GM19099 (cell line): ENCODE data around the gene COL18A1.

ENCODE experiments used
- POLR2A ChIP-seq: IDR thresholded peaks from 3 replicates; pipeline ENCODE4 v1.6.1; 2011; ENCODE audit warnings: low read depth; ENCODE audit not compliant: insufficient read length; ENCODE audit errors: extremely low read depth

Gene COL18A1

DNA sequence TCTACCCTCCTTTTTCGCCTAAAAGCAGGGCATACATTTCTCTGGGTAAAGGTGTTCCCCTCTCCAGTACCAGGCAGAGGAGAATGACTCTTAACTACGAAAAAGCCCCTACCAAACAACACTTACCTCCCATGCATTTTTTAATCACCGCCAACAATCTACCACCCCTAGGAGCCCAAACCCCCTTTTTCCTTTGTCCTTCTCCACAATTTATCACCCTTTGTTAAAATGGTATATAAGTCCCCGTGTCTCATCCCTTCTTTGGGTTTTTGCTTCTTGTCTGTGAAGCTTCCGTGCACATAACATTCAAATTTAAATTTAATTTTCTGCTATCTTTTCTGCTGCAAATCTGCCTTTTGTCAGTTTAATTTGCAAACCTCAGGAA lies 27.6 kb upstream of the COL18A1 start:
- no peak for TF ChIP-seq POLR2A

DNA sequence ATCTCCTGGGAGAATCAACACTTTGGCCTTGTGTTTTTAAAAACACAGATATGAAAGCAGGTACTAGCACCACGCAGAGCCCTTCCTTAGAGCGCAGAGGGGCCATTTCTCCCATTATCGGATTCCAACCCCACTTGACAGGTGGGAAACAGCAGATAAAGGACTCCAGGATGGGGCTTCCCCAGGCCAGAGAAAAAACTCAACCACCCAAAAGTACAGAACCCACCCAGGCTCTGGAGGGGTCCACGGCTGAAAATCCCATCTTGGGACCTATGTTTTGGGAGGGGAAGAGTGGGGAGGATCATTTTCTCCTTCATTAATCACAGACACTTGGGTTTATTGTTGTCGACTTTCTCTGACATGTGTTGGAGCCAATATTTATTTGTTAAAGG lies 27.1 kb upstream of the COL18A1 start:
- no peak for TF ChIP-seq POLR2A

DNA sequence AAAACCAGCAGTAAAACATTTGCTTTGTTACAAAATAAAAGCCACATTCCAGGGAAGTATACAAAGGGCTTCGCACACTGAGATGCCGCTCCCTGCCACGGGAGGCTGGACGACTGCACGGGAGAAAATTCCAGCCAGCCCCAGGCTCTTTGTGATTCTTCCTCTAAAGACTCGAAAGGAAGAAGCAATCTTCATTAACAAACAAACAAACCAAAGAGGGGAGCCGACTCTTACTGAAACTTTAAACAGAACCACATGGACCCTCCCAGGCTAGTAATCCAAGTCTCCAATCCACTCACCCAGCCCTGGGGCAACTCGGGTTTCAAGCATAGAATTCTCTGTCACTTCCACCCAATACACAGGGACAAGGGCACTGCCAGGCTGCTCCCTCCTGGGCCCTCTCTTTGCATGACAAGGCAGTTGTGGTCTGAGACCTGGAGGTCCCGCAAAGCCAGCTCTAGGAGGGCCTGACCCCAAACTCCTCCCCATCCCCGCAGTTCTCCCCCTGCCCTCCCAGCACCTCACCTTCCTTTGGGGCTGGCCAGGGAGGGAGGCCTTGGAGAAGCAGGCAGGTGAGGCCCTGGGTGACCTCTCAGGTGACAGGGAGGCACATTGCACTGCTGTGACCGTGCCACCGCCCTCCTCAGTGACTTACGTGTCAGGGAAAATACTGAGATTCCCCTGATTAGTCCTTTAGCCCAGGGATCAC lies 26.6 kb upstream of the COL18A1 start:
- TF ChIP-seq POLR2A: no peak

DNA sequence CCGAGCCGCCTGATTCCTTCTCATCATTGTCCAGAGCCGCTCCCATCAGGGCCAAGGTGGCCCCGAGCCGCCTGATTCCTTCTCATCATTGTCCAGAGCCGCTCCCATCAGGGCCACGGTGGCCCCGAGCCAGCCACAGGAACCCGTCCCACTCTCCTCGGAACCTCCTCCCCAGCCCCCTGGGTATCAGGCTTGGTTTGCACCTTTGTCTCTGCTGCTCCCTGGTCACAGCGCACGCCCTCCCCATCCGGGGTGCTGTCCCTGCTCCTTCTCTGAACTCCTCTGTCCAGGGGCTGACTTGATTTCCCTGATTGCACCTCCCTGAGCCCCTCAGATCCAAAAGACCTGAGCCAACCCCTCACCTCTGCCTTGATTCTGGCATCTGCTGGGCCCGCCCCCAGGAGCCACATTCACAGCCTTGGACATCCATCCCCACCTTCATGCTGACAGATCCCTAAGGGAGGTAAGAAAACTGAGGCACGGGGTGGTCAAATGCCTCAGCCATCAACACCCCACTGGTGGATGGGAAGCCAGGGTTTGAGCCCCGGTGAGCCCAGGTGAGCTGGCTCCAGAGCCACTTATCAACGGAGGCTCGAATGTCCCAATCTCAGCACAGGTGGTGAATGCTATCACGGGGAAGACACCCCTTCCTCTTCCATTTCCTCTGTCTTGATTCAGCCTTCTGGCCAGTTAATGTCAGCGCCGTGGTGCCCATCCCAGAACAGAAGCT lies 25.6 kb upstream of the COL18A1 start:
- no peak for TF ChIP-seq POLR2A

DNA sequence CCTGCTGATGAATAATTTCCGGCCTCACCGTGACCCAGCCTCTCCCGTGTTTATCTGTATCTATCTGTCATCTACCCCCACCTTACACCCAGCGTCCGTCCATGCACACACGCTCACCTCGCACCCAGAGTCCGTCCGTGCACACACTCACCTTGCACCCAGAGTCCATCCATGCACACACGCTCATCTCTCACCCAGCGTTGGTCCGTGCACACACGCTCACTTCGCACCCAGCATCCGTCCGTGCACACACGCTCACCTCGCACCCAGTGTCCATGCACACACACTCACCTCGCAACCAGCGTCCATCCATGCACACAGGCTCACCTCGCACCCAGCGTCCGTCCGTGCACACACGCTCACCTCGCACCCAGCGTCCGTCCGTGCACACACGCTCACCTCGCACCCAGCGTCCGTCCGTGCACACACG lies 25.0 kb upstream of the COL18A1 start:
- TF ChIP-seq POLR2A: no peak

DNA sequence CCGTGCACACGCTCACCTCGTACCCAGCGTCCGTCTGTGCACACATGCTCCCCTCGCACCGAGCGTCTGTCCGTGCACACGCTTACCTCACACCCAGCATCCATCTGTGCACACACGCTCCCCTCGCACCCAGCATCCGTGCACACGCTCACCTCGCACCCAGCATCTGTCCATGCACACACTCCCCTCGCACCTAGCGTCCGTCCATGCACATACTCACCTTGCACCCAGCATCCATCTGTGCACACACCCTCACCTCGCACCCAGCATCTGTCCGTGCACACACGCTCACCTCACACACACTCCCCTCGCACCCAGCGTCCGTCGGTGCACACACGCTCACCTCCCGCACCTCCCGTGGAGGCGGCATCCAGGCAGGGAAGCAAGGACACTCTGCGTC lies 24.4 kb upstream of the COL18A1 start:
- TF ChIP-seq POLR2A: no peak

DNA sequence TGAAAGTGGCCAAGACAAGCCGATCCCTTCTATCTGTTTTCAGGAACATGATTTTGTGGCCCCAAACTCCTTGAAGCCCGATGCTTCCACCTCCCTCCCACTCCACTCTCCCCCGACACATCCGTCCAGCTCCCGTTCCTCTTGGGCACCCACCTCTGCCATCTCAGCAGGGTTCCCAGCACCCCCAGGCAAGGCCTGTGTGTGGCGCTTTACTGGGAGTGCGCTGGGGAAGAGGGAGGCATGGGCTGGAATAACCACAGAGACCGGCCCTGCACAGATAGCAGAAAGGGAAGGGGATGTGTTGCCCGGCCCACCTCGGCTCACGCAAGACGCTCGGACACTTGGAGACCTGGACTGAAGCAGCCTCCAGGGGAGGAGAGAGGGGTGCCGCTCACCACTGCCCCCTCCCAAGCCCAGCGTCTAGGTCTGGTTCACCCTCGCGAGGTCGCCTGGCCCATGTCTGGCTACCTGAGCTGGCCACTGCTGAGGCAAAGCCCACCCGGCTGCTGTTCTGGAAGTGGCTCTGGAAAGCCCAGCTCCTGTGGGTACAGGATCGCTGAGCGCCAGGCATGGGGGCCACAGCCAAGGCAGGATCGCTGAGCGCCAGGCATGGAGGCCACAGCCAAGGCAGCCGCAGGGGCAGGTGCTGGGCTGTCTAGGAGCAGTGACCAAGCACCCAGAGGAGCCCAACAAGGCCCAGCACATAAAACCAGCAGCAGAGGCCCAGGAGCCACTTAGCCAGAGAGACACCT lies 23.8 kb upstream of the COL18A1 start:
- no peak for TF ChIP-seq POLR2A

DNA sequence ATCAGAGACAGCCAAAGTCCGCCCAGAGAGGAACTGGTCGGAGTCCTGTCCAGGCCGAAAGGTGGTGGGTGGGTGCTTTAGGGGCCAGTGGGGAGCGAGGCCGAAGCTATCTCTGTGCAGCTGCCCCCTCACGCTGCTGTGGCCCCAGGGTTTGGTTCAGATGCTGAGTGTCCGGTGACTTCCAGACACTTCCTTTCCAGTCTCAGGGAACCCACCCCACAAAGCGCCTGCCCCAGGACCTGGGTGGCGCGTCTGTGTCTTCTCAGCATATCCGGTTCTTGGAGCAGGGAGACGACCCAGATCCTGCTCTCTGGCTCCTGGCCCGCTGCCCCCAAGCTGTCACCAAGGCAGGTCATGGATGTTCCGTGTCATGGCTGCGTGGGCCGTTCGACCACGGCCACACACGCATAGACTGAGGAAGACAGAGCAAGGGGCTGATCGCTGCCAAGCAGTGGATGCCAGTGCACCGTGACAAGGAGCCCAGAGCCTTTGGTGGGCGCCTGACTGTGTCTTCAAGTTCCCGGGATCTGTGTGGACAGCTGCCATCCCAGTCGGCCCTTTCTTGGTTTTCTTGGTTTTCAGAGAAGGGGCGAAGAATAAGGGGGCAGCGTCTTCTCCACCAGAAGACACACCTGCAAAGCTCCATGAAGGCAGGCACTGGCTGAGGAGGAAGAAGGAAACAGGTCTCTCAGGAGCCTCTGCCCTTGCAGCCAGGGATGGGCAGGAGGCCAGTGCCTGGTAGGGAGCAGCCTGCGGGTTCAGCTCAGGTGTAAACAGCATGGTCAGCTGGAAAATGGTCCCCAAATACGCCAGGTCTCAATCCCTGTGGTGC lies 22.9 kb upstream of the COL18A1 start:
- TF ChIP-seq POLR2A: no peak

DNA sequence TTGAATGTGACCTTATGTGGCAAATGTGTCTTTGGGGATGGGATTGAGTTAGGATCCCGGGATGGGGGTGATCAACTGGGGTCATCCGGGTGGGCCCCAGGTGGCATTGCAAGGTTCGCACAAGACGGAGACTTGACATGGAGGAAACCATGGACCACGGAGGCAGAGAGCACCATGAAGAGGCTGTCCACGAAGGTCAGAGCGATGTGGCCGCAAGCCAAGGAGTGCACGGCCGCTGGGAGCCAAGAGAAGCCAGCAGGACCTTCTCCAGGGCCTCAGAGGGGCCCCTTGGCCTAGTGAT lies 22.3 kb upstream of the COL18A1 start:
- no peak for TF ChIP-seq POLR2A

DNA sequence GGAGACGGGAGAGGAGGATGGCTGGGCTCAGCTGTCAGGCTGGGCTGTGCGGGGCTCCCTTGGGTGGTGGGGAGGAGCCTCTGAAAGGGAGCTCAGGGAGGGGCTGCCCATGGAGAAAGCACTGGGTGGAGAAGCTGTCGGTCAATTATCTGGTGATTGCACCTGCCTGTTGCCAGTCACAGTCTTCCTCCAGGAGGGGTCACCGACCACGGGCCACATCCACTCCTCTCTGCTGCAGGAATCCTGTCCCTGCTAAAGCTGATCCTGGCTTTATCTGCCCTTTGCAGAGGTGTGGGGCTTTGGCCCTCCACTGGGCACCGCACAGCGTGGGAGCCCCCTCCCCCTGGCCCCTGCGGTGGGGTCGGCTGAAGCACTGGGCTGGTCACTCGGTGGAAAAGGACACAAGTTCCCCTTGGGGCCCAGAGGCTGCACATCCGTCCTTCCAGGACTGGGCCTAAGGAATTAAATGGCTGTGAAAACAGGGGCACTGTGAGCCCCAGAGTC lies 21.8 kb upstream of the COL18A1 start:
- no peak for TF ChIP-seq POLR2A

DNA sequence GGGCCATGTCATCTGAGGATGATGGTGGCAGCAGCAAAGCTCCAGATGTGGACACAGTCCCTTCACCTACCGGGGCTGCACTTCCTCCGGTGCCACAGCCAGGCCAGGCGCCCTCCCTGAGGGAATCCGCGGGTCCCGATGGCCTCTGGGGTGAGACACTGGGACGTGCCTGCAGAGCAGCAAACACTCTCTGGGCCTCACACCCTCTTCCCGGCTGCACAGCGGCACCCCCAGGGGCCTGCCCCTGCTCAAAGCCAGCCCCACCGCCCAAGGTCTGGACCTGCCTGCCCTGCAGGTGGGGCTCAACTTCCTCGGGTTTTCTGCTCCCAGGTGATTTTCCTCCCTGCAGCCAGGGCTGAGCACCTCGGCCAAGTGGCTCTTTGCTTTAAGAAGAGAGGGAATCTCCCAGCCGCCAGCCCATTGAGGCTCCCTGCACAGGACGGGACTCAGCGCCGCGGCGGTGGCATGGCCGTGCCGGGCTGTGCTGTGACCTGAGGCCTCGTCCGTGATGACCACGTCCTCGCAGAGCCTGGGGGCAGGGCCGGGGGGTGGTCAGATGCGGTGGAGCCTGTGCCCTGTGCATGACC lies 21.3 kb upstream of the COL18A1 start:
- no peak for TF ChIP-seq POLR2A

DNA sequence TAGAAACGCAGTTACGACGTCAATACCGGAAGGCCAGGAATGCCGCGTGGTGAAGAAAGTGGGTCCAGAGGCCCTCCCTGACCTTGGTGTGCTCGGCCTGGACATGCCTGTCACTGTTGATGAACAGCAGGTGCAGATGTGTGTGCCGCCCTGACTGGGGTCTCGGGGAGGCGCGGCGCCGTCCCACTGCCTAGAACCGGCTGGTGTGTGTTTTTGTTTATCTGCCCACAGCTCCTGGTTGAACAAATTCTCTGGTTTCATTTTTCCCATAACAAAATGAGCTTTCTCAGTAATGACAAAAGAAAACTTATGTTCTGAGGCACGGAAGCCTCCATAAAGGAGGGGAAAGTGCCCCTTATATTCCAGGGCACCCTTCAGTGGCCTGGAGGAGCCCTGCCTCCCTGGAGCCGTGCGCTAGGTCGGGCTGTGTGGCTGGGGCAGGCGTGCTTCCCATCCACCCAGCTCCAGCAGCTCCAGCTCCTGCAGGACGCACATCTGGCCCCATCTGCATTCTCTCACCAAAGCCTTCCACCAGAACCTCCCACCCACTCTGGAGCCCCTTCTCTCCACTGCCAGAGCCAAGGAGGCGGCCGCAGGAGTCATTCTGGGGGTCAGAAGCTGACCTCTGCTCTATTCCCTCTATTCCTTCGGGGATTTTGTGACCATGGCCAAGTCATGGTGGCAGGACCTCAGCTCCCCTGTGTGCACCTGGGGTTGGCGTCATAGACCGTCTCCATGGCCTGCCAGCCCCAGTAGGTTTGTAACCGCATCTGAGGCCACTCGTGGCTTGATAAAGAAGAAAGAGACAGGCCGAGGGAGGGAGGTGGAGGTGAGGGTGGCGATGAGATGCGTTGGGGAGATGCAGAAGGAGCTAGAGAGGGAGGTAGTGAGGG lies 20.1 kb upstream of the COL18A1 start:
- TF ChIP-seq POLR2A: no peak

DNA sequence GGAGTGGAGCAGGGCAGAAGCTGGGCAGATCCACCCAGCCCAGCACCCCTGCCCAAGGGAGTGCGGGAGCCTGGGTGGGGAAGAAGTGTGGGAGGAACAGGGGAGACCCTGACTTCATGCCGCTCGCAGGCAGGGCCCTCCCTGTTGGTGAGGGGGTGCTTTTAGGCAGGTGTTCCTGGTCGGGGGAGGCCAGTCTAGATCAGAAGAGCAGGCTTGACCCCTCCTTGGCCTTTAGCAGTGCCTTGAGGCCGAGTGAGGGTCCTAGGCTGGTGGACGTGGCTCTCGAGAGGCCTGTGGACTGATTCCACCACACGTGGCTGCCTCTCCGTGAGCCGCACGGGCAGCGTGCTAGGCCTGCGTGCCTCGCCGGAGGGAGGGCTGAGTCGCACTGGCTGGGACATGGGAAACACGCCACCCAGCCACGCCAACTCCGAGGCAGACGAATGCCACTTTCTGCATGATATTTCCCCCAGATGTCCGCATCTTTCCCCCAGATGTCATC lies 19.4 kb upstream of the COL18A1 start:
- no peak for TF ChIP-seq POLR2A
